ENCODE data around the gene HOXC4. TPM values are rescaled to one million over a fixed set of nuclear protein-coding genes. Genes with fewer than 3 reads are reported as not detected.

HOXC4 gene
- total and polyA plus RNA-seq, 10 of the 15 experiments (the other 5 are each of a cell fraction or from before 2014, with no cell fraction given), result 1.0 to 11.4 (median 4.2) TPM

DNA sequence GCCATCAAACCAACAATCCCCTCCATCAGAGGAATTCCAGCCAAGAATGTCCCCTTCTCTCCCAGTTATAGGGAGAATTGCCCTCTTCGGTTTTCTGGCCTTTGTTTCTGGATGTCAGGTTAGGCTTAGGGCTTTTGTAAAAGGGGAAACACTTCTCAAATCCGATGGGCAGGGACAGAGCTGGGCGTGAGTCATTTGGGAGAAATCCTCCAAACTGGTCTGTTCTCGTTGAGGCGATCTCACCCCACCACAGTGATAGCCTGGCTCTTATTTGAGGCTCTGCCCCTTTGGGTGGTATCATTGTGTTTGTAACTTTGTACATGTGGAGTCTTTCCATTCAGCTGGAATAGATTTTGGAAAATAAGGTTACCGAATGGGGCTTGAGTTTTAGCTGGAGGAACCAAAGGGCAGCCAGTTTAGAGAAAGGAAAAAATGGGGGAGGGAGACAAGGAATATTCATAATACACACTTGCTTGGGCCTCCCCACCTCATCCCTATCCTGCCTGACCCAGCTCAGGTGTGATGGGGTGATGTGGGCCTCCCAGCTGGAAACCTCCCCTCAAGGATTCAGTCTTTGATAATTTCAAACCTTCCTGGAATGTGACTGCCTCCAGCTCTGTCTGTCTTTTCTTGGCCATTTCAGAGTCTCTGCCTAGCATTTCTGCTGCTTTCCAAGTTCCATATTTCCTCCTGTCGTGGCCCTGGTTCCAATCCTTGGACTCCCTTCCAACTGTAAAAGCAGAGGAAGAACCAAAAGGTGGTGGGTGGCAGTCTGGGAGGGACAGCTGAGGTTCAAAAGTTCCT is 7.5 kb downstream of the HOXC4 start:
- FAIRE-seq, result no peak
- no peak overlapping the region for H3K9ac ChIP-seq (ENCODE audit: control insufficient read depth, insufficient read depth, low read length)
- no peak overlapping the region for H3K4me2 ChIP-seq (ENCODE audit: control insufficient read depth, insufficient read depth)
- ChIA-PET POLR2A (no interaction called here), CTCF (interaction anchor here (0.5 to 1.0 kb wide), 4 partner anchors 11 to 332 kb away, joined by 3 read pairs; partner anchors contain the start of gene HOXC5), RAD21 (ENCODE audit: unreplicated experiment) (interaction anchor here (1.1 kb wide), 1 partner anchor 131 kb away, joined by 4 read pairs; no protein-coding TSS in a partner anchor), SMC1A (ENCODE audit: uncharacterized antibody, unreplicated experiment) (no interaction called here)
- no peaks in the 10 kb centered on the region for H3K9me3 ChIP-seq (replicated peaks; ENCODE audit: control insufficient read depth, insufficient read depth, low read length)
- in situ Hi-C loops (cut with MboI), result no loop called here
- no peaks in the 10 kb centered on the region for H3K4me1 ChIP-seq (ENCODE audit: control insufficient read depth, insufficient read depth, low read length)
- no peak overlapping the region for H2AFZ ChIP-seq (ENCODE audit: control insufficient read depth, low read depth, low read length)
- H3K79me2 ChIP-seq (ENCODE audit: control insufficient read depth, insufficient read depth, low read length), result no peaks in the 10 kb centered on the region
- TF ChIP-seq IKZF1 (conservative IDR thresholded peaks at IDR 0.05) (no peak), RCOR1 (conservative IDR thresholded peaks at IDR 0.05; ENCODE audit: low read depth, low read length) (no peak), POLR2AphosphoS2 (IDR thresholded peaks at IDR 0.05; ENCODE audit: low read depth, low read length) (no peak), ETV6 (conservative IDR thresholded peaks at IDR 0.05 in 1 of 2, IDR thresholded peaks at IDR 0.05 in 1 of 2; ENCODE audit: borderline replicate concordance in 1 of 2, low read depth in 1 of 2) (no peak)
- 43% methylated on average over 7 of the region's 7 CpGs for WGBS (ENCODE audit: insufficient coverage, insufficient replicate concordance, low lambda C conversion rate, missing lambda C conversion rate)
- intact Hi-C loops (cut with micrococcal nuclease; ENCODE audit: unreplicated experiment), result no loop called here
- H3K27ac ChIP-seq (ENCODE audit: control insufficient read depth, insufficient read depth), result no peak overlapping the region
- DNase-seq (ENCODE audit: low read depth, low spot score), result no peak
- no peak for ATAC-seq
- no peaks in the 10 kb centered on the region for H4K20me1 ChIP-seq (ENCODE audit: control insufficient read depth, insufficient read depth)
- BruUV-seq (replicated peaks), result no TSS peak
- no peaks in the 10 kb centered on the region for H3K36me3 ChIP-seq (ENCODE audit: control insufficient read depth in 2 of 2, insufficient read depth in 2 of 2, low read length in 1 of 2)
- 0 out of 4 replicates have a peak, but pooled peaks cover 0 to 3% of the 10 kb centered on the region in 2 experiments for H3K27me3 ChIP-seq (replicated peaks in 1 of 2; ENCODE audit: control insufficient read depth in 2 of 2, insufficient read depth in 2 of 2, low read length in 1 of 2)
- no peak overlapping the region for H3K4me3 ChIP-seq

DNA sequence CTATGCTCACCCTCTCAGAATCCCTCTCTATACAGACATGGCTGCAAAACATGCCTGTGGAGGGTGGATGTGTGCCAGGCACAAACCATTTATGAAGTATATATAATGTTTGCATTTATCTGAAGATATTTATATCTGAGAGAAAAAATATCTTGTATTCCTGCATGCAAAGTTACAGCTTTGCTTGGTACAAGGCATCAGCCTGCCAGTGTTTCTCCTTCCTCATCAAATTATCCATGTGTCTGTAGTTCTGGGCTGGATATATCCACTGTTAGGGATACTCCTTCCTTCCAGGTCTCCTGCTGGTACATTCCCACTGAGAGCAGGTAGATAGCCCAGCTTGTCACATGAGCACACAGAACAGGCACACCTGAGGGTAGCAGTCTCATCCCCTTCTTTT is 12.0 kb downstream of the HOXC4 start:
- Histone ChIP-seq H3K9me3 (replicated peaks; ENCODE audit: control insufficient read depth, insufficient read depth, low read length) (no peaks in the 10 kb centered on the region), H3K79me2 (ENCODE audit: control insufficient read depth, insufficient read depth, low read length) (no peaks in the 10 kb centered on the region), H3K27me3 (replicated peaks in 1 of 2; ENCODE audit: control insufficient read depth in 2 of 2, insufficient read depth in 2 of 2, low read length in 1 of 2) (0 out of 4 replicates have a peak, but pooled peaks cover 0 to 3% of the 10 kb centered on the region in 2 experiments), H3K9ac (ENCODE audit: control insufficient read depth, insufficient read depth, low read length) (no peak overlapping the region), H4K20me1 (ENCODE audit: control insufficient read depth, insufficient read depth) (no peaks in the 10 kb centered on the region), H3K27ac (ENCODE audit: control insufficient read depth, insufficient read depth) (no peak overlapping the region), H3K4me1 (ENCODE audit: control insufficient read depth, insufficient read depth, low read length) (no peaks in the 10 kb centered on the region), H3K4me3 (no peak overlapping the region), H3K36me3 (ENCODE audit: control insufficient read depth in 2 of 2, insufficient read depth in 2 of 2, low read length in 1 of 2) (no peaks in the 10 kb centered on the region), H3K4me2 (ENCODE audit: control insufficient read depth, insufficient read depth) (no peak overlapping the region), H2AFZ (ENCODE audit: control insufficient read depth, low read depth, low read length) (no peak overlapping the region)
- no peak for DNase-seq (ENCODE audit: low read depth, low spot score)
- no peak for ATAC-seq
- ChIA-PET SMC1A (ENCODE audit: uncharacterized antibody, unreplicated experiment) (interaction anchor here (1.0 to 2.5 kb wide), 5 partner anchors 11 to 125 kb away, joined by 4 to 9 read pairs (median 4); partner anchors contain the start of genes HOXC4 and HOXC5), RAD21 (ENCODE audit: unreplicated experiment) (no interaction called here), CTCF (interaction anchor here (0.8 to 2.2 kb wide), 7 partner anchors 10 to 151 kb away, joined by 3 to 8 read pairs (median 5); partner anchors contain the start of genes HOXC4 and HOXC5), POLR2A (interaction anchor here (0.7 to 1.3 kb wide), 2 partner anchors 12 to 37 kb away, joined by 4 to 6 read pairs; partner anchors contain the start of genes HOXC4 and HOXC6)
- BruUV-seq (replicated peaks), result no TSS peak
- no peak for FAIRE-seq
- intact Hi-C loops (cut with micrococcal nuclease; ENCODE audit: unreplicated experiment), result no loop called here
- in situ Hi-C loops (cut with MboI), result no loop called here
- TF ChIP-seq, protein P1, sequence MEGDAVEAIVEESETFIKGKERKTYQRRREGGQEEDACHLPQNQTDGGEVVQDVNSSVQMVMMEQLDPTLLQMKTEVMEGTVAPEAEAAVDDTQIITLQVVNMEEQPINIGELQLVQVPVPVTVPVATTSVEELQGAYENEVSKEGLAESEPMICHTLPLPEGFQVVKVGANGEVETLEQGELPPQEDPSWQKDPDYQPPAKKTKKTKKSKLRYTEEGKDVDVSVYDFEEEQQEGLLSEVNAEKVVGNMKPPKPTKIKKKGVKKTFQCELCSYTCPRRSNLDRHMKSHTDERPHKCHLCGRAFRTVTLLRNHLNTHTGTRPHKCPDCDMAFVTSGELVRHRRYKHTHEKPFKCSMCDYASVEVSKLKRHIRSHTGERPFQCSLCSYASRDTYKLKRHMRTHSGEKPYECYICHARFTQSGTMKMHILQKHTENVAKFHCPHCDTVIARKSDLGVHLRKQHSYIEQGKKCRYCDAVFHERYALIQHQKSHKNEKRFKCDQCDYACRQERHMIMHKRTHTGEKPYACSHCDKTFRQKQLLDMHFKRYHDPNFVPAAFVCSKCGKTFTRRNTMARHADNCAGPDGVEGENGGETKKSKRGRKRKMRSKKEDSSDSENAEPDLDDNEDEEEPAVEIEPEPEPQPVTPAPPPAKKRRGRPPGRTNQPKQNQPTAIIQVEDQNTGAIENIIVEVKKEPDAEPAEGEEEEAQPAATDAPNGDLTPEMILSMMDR (IDR thresholded peaks at IDR 0.05 in 2 of 3, conservative IDR thresholded peaks at IDR 0.05 in 1 of 3; ENCODE audit: control insufficient read depth in 2 of 3, extremely low read depth in 1 of 3, insufficient read depth in 1 of 3, low read depth in 3 of 3, low read length in 3 of 3), result no peak
- no peak for TF ChIP-seq HCFC1 (IDR thresholded peaks at IDR 0.05; ENCODE audit: low read length)
- no peak for TF ChIP-seq HDGF (IDR thresholded peaks at IDR 0.05)
- TF ChIP-seq NFYA (IDR thresholded peaks at IDR 0.05; ENCODE audit: borderline replicate concordance, low read depth, low read length), result no peak
- TF ChIP-seq NFXL1 (IDR thresholded peaks at IDR 0.05; ENCODE audit: borderline replicate concordance), result no peak
- TF ChIP-seq CEBPB (IDR thresholded peaks at IDR 0.05; ENCODE audit: borderline replicate concordance in 1 of 2, low read depth in 2 of 2, low read length in 2 of 2), result no peak
- no peak for TF ChIP-seq NR2F1 (conservative IDR thresholded peaks at IDR 0.05)
- TF ChIP-seq TAF1 (IDR thresholded peaks at IDR 0.05; ENCODE audit: borderline replicate concordance, low read depth, low read length), result no peak
- TF ChIP-seq KAT2A (conservative IDR thresholded peaks at IDR 0.05; ENCODE audit: control insufficient read depth, low read depth, low read length), result no peak
- no peak for TF ChIP-seq RUNX3 (IDR thresholded peaks at IDR 0.05; ENCODE audit: low read length)
- TF ChIP-seq BCL11A (IDR thresholded peaks at IDR 0.05; ENCODE audit: low read depth, low read length), result no peak
- TF ChIP-seq CREM (IDR thresholded peaks at IDR 0.05; ENCODE audit: low read depth), result no peak
- no peak for TF ChIP-seq ATF7 (IDR thresholded peaks at IDR 0.05; ENCODE audit: low read depth)

Measured in GM12878 (cell line).